ENCODE data around the gene HOXB3.
"Not testable (repeated sequence)": the region's sequence is repeated elsewhere in the genome, so short reads cannot be mapped to it uniquely, and the experiment has no call there.

HOXB3 gene

GRCh38 chr17:48545539-48545938, 44.5 kb downstream of the HOXB3 start:
- DNase-seq (ENCODE audit: low read depth in 2 of 2) = no peak

GRCh38 chr17:48545022-48545375, 45.0 kb downstream of the HOXB3 start, which contains the start of gene HOXB2:
HOXB2 (minus strand) TSS chr17:48545109; CDS start chr17:48544911, 198 bp downstream.
- no peak for DNase-seq (ENCODE audit: low read depth in 2 of 2)

- DNase-seq (ENCODE audit: low read depth in 2 of 2) = peak in 1 of 2 donors; percentile 27
Observed at GRCh38 chr17:48544349-48545021, 45.6 kb downstream of the HOXB3 start.

- DNase-seq (ENCODE audit: low read depth in 2 of 2) = peak in 1 of 2 donors; percentile 48
Observed at GRCh38 chr17:48543854-48544348, 46.1 kb downstream of the HOXB3 start.

GRCh38 chr17:48543107-48543853, 46.8 kb downstream of the HOXB3 start:
- peak in 1 of 2 donors; percentile 47 for DNase-seq (ENCODE audit: low read depth in 2 of 2)

GRCh38 chr17:48542698-48543106, 47.3 kb downstream of the HOXB3 start:
- DNase-seq (ENCODE audit: low read depth in 2 of 2) = no peak

GRCh38 chr17:48542114-48542656, 47.9 kb downstream of the HOXB3 start:
- DNase-seq (ENCODE audit: low read depth in 2 of 2) = no peak

- DNase-seq (ENCODE audit: low read depth in 2 of 2) = peak in 1 of 2 donors; percentile 43
Observed at GRCh38 chr17:48541577-48542113, 48.4 kb downstream of the HOXB3 start.

GRCh38 chr17:48541036-48541576, 48.9 kb downstream of the HOXB3 start:
- no peak for DNase-seq (ENCODE audit: low read depth in 2 of 2)

GRCh38 chr17:48540213-48540612, 49.8 kb downstream of the HOXB3 start:
- no peak for DNase-seq (ENCODE audit: low read depth in 2 of 2)

- DNase-seq (ENCODE audit: low read depth in 2 of 2) = no peak
Observed at GRCh38 chr17:48539177-48539576, 50.9 kb downstream of the HOXB3 start.

- DNase-seq (ENCODE audit: low read depth in 2 of 2) = no peak
Observed at GRCh38 chr17:48537316-48537715, 52.7 kb downstream of the HOXB3 start.

- DNase-seq (ENCODE audit: low read depth in 2 of 2) = not testable (repeated sequence)
Observed at GRCh38 chr17:48535793-48536559, 54.1 kb downstream of the HOXB3 start.

- no peak for DNase-seq (ENCODE audit: low read depth in 2 of 2)
Observed at GRCh38 chr17:48532261-48532660, 57.8 kb downstream of the HOXB3 start.

GRCh38 chr17:48530887-48531272, 59.2 kb downstream of the HOXB3 start, which contains the start of gene HOXB1:
HOXB1 (minus strand) TSS chr17:48531011; CDS start chr17:48530904, 107 bp downstream.
- no peak for DNase-seq (ENCODE audit: low read depth in 2 of 2)

- DNase-seq (ENCODE audit: low read depth in 2 of 2) = no peak
Observed at GRCh38 chr17:48530208-48530886, 59.7 kb downstream of the HOXB3 start.

- DNase-seq (ENCODE audit: low read depth in 2 of 2) = no peak
Observed at GRCh38 chr17:48529683-48530009, 60.4 kb downstream of the HOXB3 start.

- no peak for DNase-seq (ENCODE audit: low read depth in 2 of 2)
Observed at GRCh38 chr17:48528936-48529682, 60.9 kb downstream of the HOXB3 start.

GRCh38 chr17:48528153-48528935, 61.7 kb downstream of the HOXB3 start:
- DNase-seq (ENCODE audit: low read depth in 2 of 2) = no peak
